NK-92 (cell line): ENCODE results near the gene BEGAIN.
"Not testable (repeated sequence)": the region's sequence is repeated elsewhere in the genome, so short reads cannot be mapped to it uniquely, and the experiment has no call there.

Experiments used
- DNase-seq: peaks from one replicate; lab custom pipeline; 2025; ENCODE audit not compliant: unreplicated experiment; lab: John Stamatoyannopoulos, UW

The BEGAIN gene

DNA sequence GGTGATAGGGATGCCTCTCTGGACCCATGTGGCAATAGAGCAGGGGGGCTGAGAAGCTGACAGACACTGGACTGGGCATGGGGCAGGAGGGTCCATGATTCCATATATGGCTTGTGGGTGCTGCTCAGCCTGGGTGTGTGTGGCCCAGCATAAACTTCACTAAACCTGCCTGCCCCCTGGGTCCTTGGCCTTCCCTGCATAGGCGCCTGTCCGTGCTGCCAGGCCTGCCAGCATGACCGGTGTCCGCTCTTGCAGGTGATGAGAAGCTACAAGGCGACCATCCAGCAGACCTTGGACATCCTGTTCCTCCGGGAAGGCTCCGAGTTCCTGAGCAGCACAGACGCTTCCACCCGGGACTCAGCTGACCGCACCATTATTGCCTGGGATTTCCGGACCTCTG, 61.6 kb downstream of the BEGAIN start:
- DNase-seq = no peak

DNA sequence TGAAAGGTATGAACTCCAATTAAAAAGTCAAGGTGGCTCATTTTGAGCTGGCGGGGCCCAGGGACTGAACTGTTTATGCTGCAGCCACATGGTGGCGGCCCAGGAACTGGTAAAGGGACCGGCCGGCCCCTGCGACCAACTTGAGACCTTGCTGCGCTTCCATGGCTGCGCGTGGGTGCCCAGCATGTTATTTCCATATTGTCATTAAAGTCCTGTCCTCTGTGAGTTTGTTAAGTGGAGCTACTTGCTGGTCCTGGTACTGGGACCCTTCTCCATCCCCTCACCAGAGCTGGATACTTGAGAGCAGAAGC, 62.3 kb downstream of the BEGAIN start:
- DNase-seq = no peak

DNA sequence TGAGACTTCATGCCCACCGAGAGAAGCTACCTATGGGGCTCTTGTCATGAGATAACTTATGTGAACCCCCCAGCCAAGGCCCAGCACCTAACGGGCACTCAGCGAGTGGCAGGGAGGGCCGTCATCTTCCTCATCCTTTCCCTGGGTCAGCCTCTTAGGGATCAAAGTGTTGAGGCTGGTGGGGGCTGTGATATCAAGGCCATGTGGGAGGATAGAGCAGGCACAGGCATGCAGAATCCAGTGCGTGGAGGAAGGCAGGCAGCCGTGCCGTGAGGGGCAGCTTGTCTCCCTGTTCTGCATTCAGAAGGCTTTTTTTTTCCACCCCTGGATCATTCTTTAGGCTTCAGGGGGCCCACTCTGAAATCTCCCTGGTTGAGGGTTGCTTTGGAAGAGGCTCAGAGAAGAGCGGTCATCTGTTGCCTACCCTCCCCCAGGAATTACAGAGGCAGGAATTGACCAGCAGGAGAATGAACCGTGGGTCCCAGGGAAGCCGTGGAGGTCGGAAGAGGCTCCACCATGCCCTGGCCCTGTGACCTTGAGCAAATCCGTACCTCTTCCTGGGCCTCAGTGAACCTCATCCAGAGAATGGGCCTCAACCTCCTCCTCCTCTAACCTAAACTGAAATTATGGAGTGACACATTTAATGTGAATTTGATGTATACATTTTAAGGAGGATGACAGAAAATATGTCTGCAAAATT, 62.8 kb downstream of the BEGAIN start:
- DNase-seq = no peak

DNA sequence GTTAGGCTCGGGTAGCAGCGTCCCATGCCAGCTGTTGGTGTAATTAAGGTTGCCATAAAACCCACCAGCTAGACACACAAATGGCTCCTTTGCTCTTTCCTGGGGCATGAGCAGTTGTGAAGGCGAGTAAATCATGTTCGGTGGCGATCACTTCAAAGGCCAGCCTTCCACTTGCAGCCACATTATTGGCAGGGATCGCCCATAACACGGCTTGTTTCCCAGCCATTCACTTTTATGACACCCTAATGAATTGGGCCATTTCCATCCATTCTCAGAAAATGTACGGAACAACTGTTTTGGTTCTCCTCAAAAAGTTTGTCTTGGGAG, 63.4 kb downstream of the BEGAIN start:
- DNase-seq = no peak

DNA sequence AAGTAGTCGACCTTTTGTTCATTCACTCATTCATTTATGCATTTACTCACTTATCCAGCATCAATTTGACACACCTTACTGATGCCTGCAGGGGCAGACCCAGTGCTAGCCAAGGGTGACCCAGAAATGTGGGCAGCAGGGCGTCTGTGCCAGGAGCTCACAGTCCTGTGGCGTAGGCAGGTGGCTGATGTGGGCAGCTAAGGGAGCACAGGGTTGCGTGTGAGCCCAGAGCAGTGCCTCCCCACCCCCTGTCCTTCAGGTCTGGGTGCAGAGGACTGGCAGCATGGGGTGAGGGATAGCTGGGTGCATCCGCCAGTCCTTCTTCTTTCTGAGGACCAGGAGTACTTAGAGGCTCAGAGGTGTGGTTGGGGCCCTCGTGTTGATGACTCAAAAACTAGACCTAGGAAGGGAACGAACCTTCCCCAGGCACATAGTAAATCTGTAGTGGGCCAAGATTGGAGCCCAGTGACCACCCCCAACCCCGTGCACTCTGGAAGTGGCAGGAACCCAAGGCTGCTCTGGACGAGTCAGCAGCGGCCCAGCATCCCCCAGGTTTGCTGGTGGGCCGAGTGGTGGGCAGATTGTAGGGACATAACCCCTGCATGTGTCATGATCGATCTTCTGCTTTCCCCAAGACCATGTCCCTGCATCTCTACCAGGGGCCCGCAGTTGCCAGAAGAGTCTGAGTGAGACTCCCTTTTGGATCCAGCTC, 63.9 kb downstream of the BEGAIN start:
- DNase-seq = no peak

DNA sequence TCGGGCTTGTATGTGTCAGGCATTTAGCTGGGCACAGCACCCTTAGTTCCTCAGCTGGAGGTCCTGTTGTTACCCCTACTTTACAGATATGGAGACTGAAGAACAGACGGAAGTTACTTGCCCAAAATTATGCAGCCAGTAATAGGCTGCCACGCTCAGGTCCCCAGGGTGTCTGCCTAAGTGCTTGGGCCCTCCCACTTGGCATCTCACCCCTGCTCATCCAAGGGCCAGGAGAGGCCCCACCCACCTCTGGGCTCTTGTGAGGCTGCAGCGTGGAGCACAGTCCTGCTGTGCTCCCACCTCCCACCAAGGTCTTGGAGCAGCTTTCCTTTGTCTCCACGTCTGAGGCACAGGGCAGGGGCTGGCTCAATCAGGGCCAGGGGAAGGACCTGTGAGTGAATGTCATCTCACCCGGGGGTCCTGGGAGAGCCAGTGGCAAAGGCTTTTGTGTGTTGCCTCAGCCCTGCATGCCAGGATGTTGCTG, 64.6 kb downstream of the BEGAIN start:
- no peak for DNase-seq

- not testable (repeated sequence) for DNase-seq
Observed at GRCh38 chr14:100506053-100506452, 81.2 kb downstream of the BEGAIN start.

GRCh38 chr14:100504372-100505078, 82.7 kb downstream of the BEGAIN start:
- DNase-seq = no peak

- no peak for DNase-seq
Observed at GRCh38 chr14:100503251-100503650, 84.0 kb downstream of the BEGAIN start.

DNA sequence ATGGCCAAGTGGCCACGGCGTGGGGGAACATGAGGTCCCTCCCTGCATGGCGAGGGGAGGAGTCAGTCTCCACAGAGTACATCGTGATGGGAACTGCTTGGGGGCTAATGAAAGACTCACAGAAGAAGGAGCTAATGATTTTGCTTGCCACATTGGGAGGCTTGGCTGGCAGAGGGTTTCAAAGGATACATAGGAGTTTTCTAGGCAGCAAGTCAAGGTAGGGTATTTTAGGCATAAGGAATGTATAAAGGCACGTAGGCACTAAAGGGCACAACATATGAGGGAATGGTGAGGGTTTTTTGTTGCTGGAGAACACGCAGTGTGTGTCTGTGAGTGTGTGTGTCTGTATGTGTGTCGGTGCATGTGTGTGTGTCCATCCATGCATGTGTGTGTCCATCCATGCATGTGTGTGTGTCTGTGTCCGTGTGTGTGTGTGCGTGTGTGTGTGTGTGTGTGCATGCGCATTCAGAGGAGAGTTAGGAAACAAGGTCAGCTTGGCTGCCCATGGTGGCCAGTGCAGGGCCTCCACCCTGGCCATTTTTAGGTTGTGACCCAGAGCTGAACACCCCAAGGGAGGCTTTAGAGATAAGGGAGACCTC, 84.5 kb downstream of the BEGAIN start:
- no peak for DNase-seq

DNA sequence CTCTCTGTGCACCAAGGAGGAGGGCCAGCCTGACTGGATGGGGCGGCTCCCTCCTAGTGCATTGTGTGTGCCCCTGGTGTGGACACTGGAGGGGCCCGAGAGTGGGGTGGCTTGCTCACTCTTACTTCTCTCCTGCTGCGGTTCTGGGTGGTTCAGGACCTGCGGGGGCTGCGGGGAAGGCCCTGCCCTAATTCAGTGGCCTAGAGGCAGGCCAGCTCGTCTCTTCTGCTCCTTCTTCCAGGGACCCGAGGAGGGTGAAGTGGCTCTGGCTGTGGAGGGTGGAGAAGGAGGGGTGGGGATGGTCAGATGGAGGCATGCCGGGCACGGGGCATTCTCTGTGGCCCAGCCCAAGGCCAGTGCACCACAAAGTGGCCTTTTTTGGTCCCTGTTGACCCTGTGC, 87.1 kb downstream of the BEGAIN start:
- DNase-seq = no peak

DNA sequence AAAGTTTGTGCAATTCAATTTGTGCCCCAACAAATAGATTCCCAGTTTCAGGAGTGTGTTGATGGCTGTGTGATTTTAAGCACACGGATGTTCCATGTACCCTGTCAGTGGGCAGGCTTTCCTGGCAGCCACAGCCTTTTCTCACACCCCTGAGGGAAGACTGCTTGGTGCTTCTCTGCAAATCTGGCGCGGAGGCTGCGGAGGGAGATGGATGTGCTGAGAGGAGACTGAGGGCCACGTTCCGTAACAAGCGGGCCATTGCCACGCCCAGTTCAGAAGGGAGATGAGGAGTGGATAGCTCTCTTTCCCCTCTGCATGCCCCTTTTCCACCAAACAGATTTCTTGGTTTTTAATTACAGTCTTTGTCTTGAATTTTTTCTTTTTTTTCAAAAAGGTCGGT, 89.1 kb downstream of the BEGAIN start:
- DNase-seq = no peak

DNA sequence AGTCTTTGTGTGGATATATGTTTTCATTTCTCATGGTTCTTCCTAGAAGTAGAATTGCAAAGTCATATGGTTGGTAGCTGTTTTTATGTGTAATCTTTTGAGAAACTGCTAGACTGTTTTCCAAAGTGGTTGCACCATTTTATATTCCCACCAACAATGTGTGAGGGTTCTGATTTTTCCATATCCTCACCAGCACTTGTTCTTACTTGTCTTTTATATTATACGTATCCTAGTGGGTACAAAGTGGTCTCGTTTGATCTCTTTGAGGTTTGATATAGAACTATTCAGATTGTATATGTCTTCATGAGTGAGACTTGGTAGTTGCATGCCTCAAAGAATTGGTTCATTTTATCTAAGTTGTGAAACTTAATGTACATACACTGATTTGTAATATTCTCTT, 91.3 kb downstream of the BEGAIN start:
- DNase-seq = no peak

- no peak for DNase-seq
Observed at GRCh38 chr14:100494645-100495044, 92.6 kb downstream of the BEGAIN start.

DNA sequence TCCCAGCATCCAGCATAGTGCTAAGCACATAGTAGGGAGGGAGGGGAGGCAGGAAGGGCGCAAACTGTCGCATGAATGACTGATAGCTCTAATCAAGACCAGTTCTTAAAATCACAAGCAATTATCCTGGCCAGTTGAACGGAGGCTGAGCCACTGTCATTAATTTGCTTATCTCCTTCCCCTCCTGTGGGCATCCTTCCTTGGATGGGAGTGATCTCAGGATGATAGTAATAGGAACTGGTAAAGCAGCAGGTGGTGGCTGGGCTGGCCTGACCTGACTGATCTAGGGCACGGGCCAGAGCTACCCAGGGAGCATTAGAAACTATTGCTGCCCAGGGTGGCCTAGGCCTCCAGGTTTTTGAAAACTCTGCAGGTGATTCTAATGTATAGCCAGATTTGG, 97.0 kb downstream of the BEGAIN start:
- DNase-seq = no peak

GRCh38 chr14:100488057-100488456, 99.2 kb downstream of the BEGAIN start:
- no peak for DNase-seq

- no peak for DNase-seq
Observed at GRCh38 chr14:100487304-100487703, 99.9 kb downstream of the BEGAIN start.
